Keratinocyte (primary cell): ENCODE data around the gene TRIML1. TPM values are rescaled to one million over a fixed set of nuclear protein-coding genes. Genes with fewer than 3 reads are reported as not detected.
"Not testable (repeated sequence)": the region's sequence is repeated elsewhere in the genome, so short reads cannot be mapped to it uniquely, and the experiment has no call there.

ENCODE experiments used
- DNase-seq: peaks from one replicate; pipeline ENCODE4 v3.0.0-alpha.2; 2011; ENCODE audit warnings: low read depth, missing footprints, low spot score
- FAIRE-seq: peaks from 2 replicates; lab custom pipeline; 2011; peaks lifted over from hg19 to GRCh38; lab: Jason Lieb, UNC
- H2AFZ ChIP-seq: 2 replicates; pipeline ENCODE4 v1.6.0; 2012; ENCODE audit warnings: low read length, control low read depth, inconsistent platforms; ENCODE audit not compliant: control insufficient read depth
- H3K27ac ChIP-seq: 2 replicates; pipeline ENCODE4 v1.5.1; 2011; ENCODE audit warnings: low read length; ENCODE audit not compliant: control insufficient read depth, insufficient read depth
- H3K27me3 ChIP-seq: 3 replicates; pipeline ENCODE4 v1.6.0; 2011; ENCODE audit warnings: low read length; ENCODE audit not compliant: control insufficient read depth, insufficient read depth; ENCODE audit errors: extremely low read depth
- H3K36me3 ChIP-seq, 2 experiments: 2 replicates in 1 of 2; 3 replicates in 1 of 2; pipeline ENCODE4 v1.5.1; 2011; ENCODE audit warnings: low read length in 2 of 2, mild to moderate bottlenecking in 1 of 2; ENCODE audit not compliant: control insufficient read depth in 2 of 2, insufficient read depth in 2 of 2; ENCODE audit errors: extremely low read depth in 1 of 2
- H3K4me1 ChIP-seq: 3 replicates; pipeline ENCODE4 v1.5.1; 2011; ENCODE audit warnings: low read length; ENCODE audit not compliant: control insufficient read depth, insufficient read depth; ENCODE audit errors: extremely low read depth
- H3K4me2 ChIP-seq: 3 replicates; pipeline ENCODE4 v1.6.0; 2011; ENCODE audit warnings: low read depth, low read length; ENCODE audit not compliant: control insufficient read depth, insufficient read depth; ENCODE audit errors: extremely low read depth
- H3K4me3 ChIP-seq, 3 experiments: fragments of 200-600 bp in 1 of 3; sonication (generic) in 1 of 3; 2 replicates in 2 of 3; 3 replicates in 1 of 3; pipeline ENCODE4 v1.5.1; 2011 to 2016; ENCODE audit warnings: low read length in 3 of 3, mild to moderate bottlenecking in 3 of 3, control low read depth in 2 of 3, inconsistent platforms in 1 of 3, low read depth in 1 of 3, mixed read lengths in 1 of 3, mixed run types in 1 of 3, moderate library complexity in 1 of 3; ENCODE audit not compliant: control insufficient read depth in 2 of 3, insufficient read depth in 2 of 3; ENCODE audit errors: extremely low read depth in 1 of 3
- H3K79me2 ChIP-seq: 2 replicates; pipeline ENCODE4 v1.6.0; 2012; ENCODE audit warnings: low read length; ENCODE audit not compliant: control insufficient read depth, insufficient read depth
- H3K9ac ChIP-seq: 3 replicates; pipeline ENCODE4 v1.6.0; 2011; ENCODE audit warnings: low read length; ENCODE audit not compliant: control insufficient read depth, insufficient read depth; ENCODE audit errors: extremely low read depth
- H3K9me1 ChIP-seq: 3 replicates; pipeline ENCODE4 v1.6.0; 2011; ENCODE audit warnings: low read length; ENCODE audit not compliant: control insufficient read depth, insufficient read depth; ENCODE audit errors: extremely low read depth
- H3K9me3 ChIP-seq: 2 replicates; pipeline ENCODE4 v1.5.1; 2012; ENCODE audit warnings: low read depth, low read length; ENCODE audit not compliant: control insufficient read depth
- H4K20me1 ChIP-seq: 3 replicates; pipeline ENCODE4 v1.6.0; 2011; ENCODE audit warnings: low read length; ENCODE audit not compliant: control insufficient read depth, insufficient read depth; ENCODE audit errors: extremely low read depth
- EZH2 ChIP-seq: IDR thresholded peaks from one replicate; pipeline ENCODE4 v1.6.1; 2012; ENCODE audit warnings: inconsistent platforms, mild to moderate bottlenecking, low read length, moderate library complexity
- dilution Hi-C: fragments of 300-500 bp; cut with MboI; formaldehyde crosslinking; loops from one replicate; pipeline ENCODE4 v1.7.0; 2020; ENCODE audit warnings: low sequenced_read_pairs; ENCODE audit not compliant: extremely low pct_ligation_motif_present
- polyA plus RNA-seq, 5 experiments: library from polyadenylated mRNA; depleted of rRNA in 3 of 5; stranded (reverse) in 3 of 5; stranded (forward) in 1 of 5; unstranded in 1 of 5; fragments of >200 nt; gene quantifications; 1 replicate in 1 of 5; 2 replicates in 3 of 5; 3 replicates in 1 of 5; pipeline versions ENCODE4 v1.2.1 to v1.2.3, GENCODE V29; 2011 to 2012; ENCODE audit warnings: missing spikeins in 2 of 5, low read depth in 1 of 5, low replicate concordance in 1 of 5
- TF ChIP-seq, protein P1 (sequence below), 3 experiments: IDR thresholded peaks in 1 of 3; conservative IDR thresholded peaks in 1 of 3; optimal IDR thresholded peaks in 1 of 3; 2 replicates in 2 of 3; 3 replicates in 1 of 3; pipeline versions ENCODE3 to v1.5.1; 2011; ENCODE audit warnings: low read length in 3 of 3, mild to moderate bottlenecking in 3 of 3, moderate library complexity in 2 of 3, control low read depth in 1 of 3, inconsistent platforms in 1 of 3; ENCODE audit not compliant: insufficient read depth in 2 of 3; ENCODE audit errors: extremely low read depth in 1 of 3

The TRIML1 gene
- polyA plus RNA-seq, 1 donor (not counting 4 experiments of a cell fraction or from before 2014, with no cell fraction given): not detected

DNA sequence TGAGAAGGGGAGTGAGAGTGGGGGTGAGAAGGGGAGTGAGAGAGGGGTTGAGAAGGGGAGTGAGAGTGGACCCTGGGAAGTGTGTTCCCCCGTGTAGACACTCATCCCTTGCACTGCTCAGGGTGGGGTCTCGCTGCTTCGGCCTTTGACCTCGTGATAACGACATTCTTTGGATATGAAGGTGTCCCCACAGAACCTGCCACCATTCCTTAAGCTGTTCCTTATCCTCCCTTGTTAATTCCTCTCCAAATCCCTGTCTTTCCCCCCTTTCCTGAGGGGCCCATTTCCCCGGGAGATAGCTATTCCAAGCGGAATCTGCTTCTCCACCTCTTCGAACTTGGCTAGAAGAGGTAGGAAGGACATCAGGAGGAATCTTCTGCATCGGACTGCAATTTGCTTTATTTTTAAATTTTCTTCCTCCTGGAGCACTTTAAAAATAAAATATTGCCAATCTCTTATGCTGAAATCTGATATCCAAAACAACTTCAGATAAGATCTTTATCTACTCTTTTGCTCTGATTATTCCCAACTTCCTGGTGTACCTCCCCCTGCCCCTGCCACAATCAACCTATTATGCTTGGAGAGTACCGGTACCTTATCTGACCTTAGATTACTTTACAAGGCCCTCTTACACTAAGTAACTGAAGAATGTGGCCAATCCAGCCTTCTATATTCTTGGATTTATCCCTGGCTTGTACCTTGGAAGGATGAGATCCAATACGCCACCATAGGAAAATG, 15.6 kb downstream of the TRIML1 start:
- TF ChIP-seq, protein P1, sequence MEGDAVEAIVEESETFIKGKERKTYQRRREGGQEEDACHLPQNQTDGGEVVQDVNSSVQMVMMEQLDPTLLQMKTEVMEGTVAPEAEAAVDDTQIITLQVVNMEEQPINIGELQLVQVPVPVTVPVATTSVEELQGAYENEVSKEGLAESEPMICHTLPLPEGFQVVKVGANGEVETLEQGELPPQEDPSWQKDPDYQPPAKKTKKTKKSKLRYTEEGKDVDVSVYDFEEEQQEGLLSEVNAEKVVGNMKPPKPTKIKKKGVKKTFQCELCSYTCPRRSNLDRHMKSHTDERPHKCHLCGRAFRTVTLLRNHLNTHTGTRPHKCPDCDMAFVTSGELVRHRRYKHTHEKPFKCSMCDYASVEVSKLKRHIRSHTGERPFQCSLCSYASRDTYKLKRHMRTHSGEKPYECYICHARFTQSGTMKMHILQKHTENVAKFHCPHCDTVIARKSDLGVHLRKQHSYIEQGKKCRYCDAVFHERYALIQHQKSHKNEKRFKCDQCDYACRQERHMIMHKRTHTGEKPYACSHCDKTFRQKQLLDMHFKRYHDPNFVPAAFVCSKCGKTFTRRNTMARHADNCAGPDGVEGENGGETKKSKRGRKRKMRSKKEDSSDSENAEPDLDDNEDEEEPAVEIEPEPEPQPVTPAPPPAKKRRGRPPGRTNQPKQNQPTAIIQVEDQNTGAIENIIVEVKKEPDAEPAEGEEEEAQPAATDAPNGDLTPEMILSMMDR (optimal IDR thresholded peaks at IDR 0.05 in 1 of 3, IDR thresholded peaks at IDR 0.05 in 1 of 3, conservative IDR thresholded peaks at IDR 0.05 in 1 of 3; ENCODE audit: extremely low read depth in 1 of 3, insufficient read depth in 2 of 3, low read length in 3 of 3): no peak
- TF ChIP-seq EZH2: no peak
- H3K9me3 ChIP-seq: no peaks in the 10 kb centered on the region
- dilution Hi-C loops: no loop called here
- H3K27me3 ChIP-seq: no peaks in the 10 kb centered on the region
- no peaks in the 10 kb centered on the region for H4K20me1 ChIP-seq
- DNase-seq (no peak), FAIRE-seq (no peak)
- H3K4me2 ChIP-seq: no peak overlapping the region
- H3K9ac ChIP-seq: no peak overlapping the region
- no peak overlapping the region for H3K4me3 ChIP-seq
- H3K4me1 ChIP-seq: no peaks in the 10 kb centered on the region
- H3K27ac ChIP-seq: no peak overlapping the region
- no peaks in the 10 kb centered on the region for H3K9me1 ChIP-seq
- H3K36me3 ChIP-seq: no peaks in the 10 kb centered on the region
- no peaks in the 10 kb centered on the region for H3K79me2 ChIP-seq
- no peak overlapping the region for H2AFZ ChIP-seq

DNA sequence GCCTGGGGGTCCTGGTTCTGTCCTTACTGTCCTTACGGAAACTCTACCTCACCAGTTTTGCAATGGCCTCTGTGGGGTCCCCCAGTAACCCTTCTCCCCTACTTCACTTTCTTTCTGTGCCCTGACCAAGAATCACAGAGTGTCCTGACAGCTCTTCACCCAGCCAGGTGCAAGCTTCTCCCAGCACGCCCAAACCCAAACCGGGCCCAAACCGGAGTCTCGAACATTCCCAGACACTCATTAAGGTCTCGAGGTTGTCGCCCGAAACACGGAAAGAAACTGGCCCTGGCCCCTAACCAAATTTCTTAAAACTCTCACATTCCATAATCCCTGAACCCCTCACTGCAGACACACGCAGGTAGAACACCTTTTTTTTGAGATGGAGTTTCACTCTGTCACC, 19.1 kb downstream of the TRIML1 start:
- Histone ChIP-seq H3K4me3 (no peak overlapping the region), H3K9ac (no peak overlapping the region), H3K27me3 (no peaks in the 10 kb centered on the region), H3K36me3 (no peaks in the 10 kb centered on the region), H3K27ac (no peak overlapping the region), H3K4me2 (no peak overlapping the region), H3K79me2 (no peaks in the 10 kb centered on the region), H3K4me1 (no peaks in the 10 kb centered on the region), H3K9me3 (no peaks in the 10 kb centered on the region), H2AFZ (no peak overlapping the region), H3K9me1 (no peaks in the 10 kb centered on the region), H4K20me1 (no peaks in the 10 kb centered on the region)
- DNase-seq (no peak), FAIRE-seq (no peak)
- TF ChIP-seq, protein P1 (optimal IDR thresholded peaks at IDR 0.05 in 1 of 3, IDR thresholded peaks at IDR 0.05 in 1 of 3, conservative IDR thresholded peaks at IDR 0.05 in 1 of 3; ENCODE audit: extremely low read depth in 1 of 3, insufficient read depth in 2 of 3, low read length in 3 of 3): no peak
- no peak for TF ChIP-seq EZH2
- dilution Hi-C loops: no loop called here

DNA sequence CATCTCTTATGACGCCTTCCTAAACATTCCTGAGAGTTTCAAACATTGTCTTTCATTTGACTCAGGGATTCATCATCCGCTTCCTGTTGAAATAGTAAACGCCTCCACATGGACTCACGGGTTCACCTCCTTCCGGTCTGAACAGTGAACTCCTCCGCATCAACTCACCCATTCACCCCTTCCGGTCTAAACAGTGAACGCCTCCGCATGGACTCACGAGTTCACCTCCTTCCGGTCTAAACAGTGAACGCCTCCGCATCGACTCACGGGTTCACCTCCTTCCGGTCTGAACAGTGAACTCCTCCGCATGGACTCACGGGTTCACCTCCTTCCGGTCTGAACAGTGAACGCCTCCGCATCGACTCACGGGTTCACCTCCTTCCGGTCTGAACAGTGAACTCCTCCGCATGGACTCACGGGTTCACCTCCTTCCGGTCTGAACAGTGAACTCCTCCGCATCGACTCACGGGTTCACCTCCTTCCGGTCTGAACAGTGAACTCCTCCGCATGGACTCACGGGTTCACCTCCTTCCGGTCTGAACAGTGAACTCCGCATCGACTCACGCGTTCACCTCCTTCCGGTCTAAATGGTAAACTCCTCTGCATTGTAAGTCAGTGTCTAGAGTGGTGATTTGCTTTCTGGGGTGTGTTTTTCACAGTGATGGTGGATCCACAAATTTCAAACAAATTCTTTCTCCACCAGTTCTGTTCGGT, 20.4 kb downstream of the TRIML1 start:
- not testable (repeated sequence) for H3K9ac ChIP-seq, H3K4me2 ChIP-seq

More for the DNA sequence above, 20.4 kb downstream of the TRIML1 start:
- FAIRE-seq, H3K27ac ChIP-seq, dilution Hi-C loops, H4K20me1 ChIP-seq, H3K79me2 ChIP-seq, H2AFZ ChIP-seq, H3K36me3 ChIP-seq, H3K4me3 ChIP-seq, H3K9me1 ChIP-seq, DNase-seq, H3K9me3 ChIP-seq, H3K27me3 ChIP-seq, H3K4me1 ChIP-seq: not testable (repeated sequence)
